Neuronal stem cell (in vitro differentiated cells): Measurements from ENCODE around the gene SIAE.

ENCODE experiments used
- DNase-seq: peaks from one replicate; pipeline ENCODE4 v3.0.0-alpha.2; 2013; ENCODE audit warnings: low spot score
- H2AFZ ChIP-seq: one replicate; pipeline ENCODE4 v1.6.1; 2013; ENCODE audit warnings: mild to moderate bottlenecking, low read length, inconsistent platforms
- H2AK5ac ChIP-seq: 2 replicates; pipeline ENCODE4 v1.6.1; 2013; ENCODE audit warnings: low read depth, mild to moderate bottlenecking, inconsistent platforms, low read length, moderate library complexity, mixed read lengths
- H2BK120ac ChIP-seq: 2 replicates; pipeline ENCODE4 v1.6.1; 2013; ENCODE audit warnings: low read depth, mild to moderate bottlenecking, inconsistent platforms, low read length, moderate library complexity, mixed read lengths
- H2BK12ac ChIP-seq: one replicate; pipeline ENCODE4 v1.6.1; 2013; ENCODE audit warnings: low read length, inconsistent platforms
- H2BK15ac ChIP-seq: 2 replicates; pipeline ENCODE4 v1.6.1; 2013; ENCODE audit warnings: mild to moderate bottlenecking, low read length, inconsistent platforms, mixed read lengths
- H2BK5ac ChIP-seq: one replicate; pipeline ENCODE4 v1.6.1; 2013; ENCODE audit warnings: inconsistent platforms, mild to moderate bottlenecking, low read length, moderate library complexity
- H3K14ac ChIP-seq: one replicate; pipeline ENCODE4 v1.6.1; 2013; ENCODE audit warnings: low read length, inconsistent platforms
- H3K18ac ChIP-seq: 2 replicates; pipeline ENCODE4 v1.6.1; 2013; ENCODE audit warnings: low read length, inconsistent platforms
- H3K23ac ChIP-seq: 2 replicates; pipeline ENCODE4 v1.6.1; 2013; ENCODE audit warnings: low read depth, mild to moderate bottlenecking, mixed read lengths, low read length, inconsistent platforms; ENCODE audit not compliant: poor library complexity
- H3K27ac ChIP-seq: replicated peaks from 3 replicates; pipeline ENCODE4 v1.5.1; 2013; ENCODE audit warnings: low read length, inconsistent platforms
- H3K27me3 ChIP-seq, 3 experiments: 2 replicates each; pipeline ENCODE4 v1.6.1; 2013; ENCODE audit warnings: low read length in 3 of 3, mild to moderate bottlenecking in 2 of 3, inconsistent platforms in 1 of 3, low read depth in 1 of 3, mixed read lengths in 1 of 3, moderate library complexity in 1 of 3; ENCODE audit not compliant: control insufficient read depth in 3 of 3, insufficient read depth in 3 of 3
- H3K36me3 ChIP-seq, 2 donors: replicated peaks in 1 of 2; 2 replicates each; pipeline ENCODE4 v1.6.1; 2013; ENCODE audit warnings: low read length in 2 of 2; ENCODE audit not compliant: control insufficient read depth in 2 of 2, insufficient read depth in 2 of 2
- H3K4ac ChIP-seq: 2 replicates; pipeline ENCODE4 v1.6.1; 2013; ENCODE audit warnings: inconsistent platforms, mild to moderate bottlenecking, low read length, moderate library complexity
- H3K4me1 ChIP-seq, 2 donors: 1 replicate in 1 of 2; 2 replicates in 1 of 2; pipeline ENCODE4 v1.6.1; 2013; ENCODE audit warnings: low read length in 2 of 2, low read depth in 1 of 2; ENCODE audit not compliant: control insufficient read depth in 2 of 2, insufficient read depth in 1 of 2
- H3K4me2 ChIP-seq: one replicate; pipeline ENCODE4 v1.6.1; 2013; ENCODE audit warnings: mild to moderate bottlenecking, low read length, inconsistent platforms; ENCODE audit not compliant: insufficient read depth, poor library complexity, severe bottlenecking
- H3K4me3 ChIP-seq, 2 donors: 2 replicates each; pipeline ENCODE4 v1.5.1; 2013; ENCODE audit warnings: low read length in 2 of 2, mild to moderate bottlenecking in 2 of 2, inconsistent platforms in 1 of 2, moderate library complexity in 1 of 2
- H3K79me1 ChIP-seq: one replicate; pipeline ENCODE4 v1.6.1; 2013; ENCODE audit warnings: low read depth, mild to moderate bottlenecking, inconsistent platforms, low read length, moderate library complexity
- H3K9ac ChIP-seq: one replicate; pipeline ENCODE4 v1.6.1; 2013; ENCODE audit warnings: mild to moderate bottlenecking, low read depth, low read length, inconsistent platforms; ENCODE audit not compliant: poor library complexity
- H3K9me3 ChIP-seq, 2 donors: replicated peaks in 1 of 2; 2 replicates each; pipeline versions ENCODE3 to v1.6.1; 2013; ENCODE audit warnings: low read length in 2 of 2, mild to moderate bottlenecking in 2 of 2, inconsistent platforms in 1 of 2, low read depth in 1 of 2, mixed read lengths in 1 of 2, moderate library complexity in 1 of 2; ENCODE audit not compliant: control insufficient read depth in 2 of 2, insufficient read depth in 1 of 2
- H4K8ac ChIP-seq: one replicate; pipeline ENCODE4 v1.6.1; 2013; ENCODE audit warnings: low read depth, mild to moderate bottlenecking, inconsistent platforms, low read length, moderate library complexity
- H4K91ac ChIP-seq: one replicate; pipeline ENCODE4 v1.6.1; 2013; ENCODE audit warnings: low read length, low read depth, mild to moderate bottlenecking, inconsistent platforms; ENCODE audit not compliant: poor library complexity
- WGBS, 2 donors: extraction: QIAGEN DNeasy Blood & Tissue Kit; methylation state at CpG; one replicate each; pipeline ENCODE4 v1.1.7; 2013; ENCODE audit warnings: missing lambda C conversion rate in 2 of 2, mixed read lengths in 1 of 2; ENCODE audit not compliant: insufficient read length in 2 of 2, insufficient replicate concordance in 1 of 2; ENCODE audit errors: extremely low coverage in 2 of 2; 5-methylcytosine and 5-hydroxymethylcytosine counted together

The SIAE gene

DNA sequence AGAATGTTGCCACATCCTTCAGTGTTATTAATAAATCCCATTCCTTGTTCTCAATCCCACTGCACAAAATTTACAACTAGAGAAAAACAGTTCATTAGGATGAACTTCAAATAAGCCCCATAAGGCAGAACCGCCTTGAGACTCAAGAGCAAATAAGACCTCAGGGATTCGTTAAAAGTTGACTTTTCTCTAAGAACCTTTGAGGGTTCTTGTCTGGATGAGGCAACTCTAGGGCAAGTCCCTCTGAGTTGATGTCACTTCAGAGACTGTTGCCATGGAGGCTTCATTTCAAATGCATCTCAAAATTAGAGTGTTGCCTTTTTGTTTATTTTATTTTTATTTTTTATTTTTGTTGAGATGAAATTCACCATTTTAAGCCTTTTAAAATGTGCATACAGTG is 82.1 kb downstream of the SIAE start:
- H3K79me1 ChIP-seq = no peaks in the 10 kb centered on the region
- no peak overlapping the region for H2BK5ac ChIP-seq
- H2BK120ac ChIP-seq = no peak overlapping the region
- no peak overlapping the region for H4K8ac ChIP-seq
- no peak overlapping the region for H2BK15ac ChIP-seq
- H3K27me3 ChIP-seq = no peaks in the 10 kb centered on the region
- H3K4me3 ChIP-seq = no peak overlapping the region
- no CpG with 5 or more reads among the region's 2 CpGs for WGBS, 2 donors
- no peak overlapping the region for H2AK5ac ChIP-seq
- H3K36me3 ChIP-seq = no peaks in the 10 kb centered on the region
- no peak for DNase-seq
- H4K91ac ChIP-seq = no peak overlapping the region
- H3K4me2 ChIP-seq = no peak overlapping the region
- H3K27ac ChIP-seq = no peak overlapping the region
- no peak overlapping the region for H3K18ac ChIP-seq
- H3K23ac ChIP-seq = no peak overlapping the region
- no peak overlapping the region for H2BK12ac ChIP-seq
- H3K9ac ChIP-seq = no peak overlapping the region
- no peaks in the 10 kb centered on the region for H3K4me1 ChIP-seq
- H3K4ac ChIP-seq = no peak overlapping the region
- H3K14ac ChIP-seq = no peak overlapping the region
- H3K9me3 ChIP-seq = no peaks in the 10 kb centered on the region
- no peak overlapping the region for H2AFZ ChIP-seq

DNA sequence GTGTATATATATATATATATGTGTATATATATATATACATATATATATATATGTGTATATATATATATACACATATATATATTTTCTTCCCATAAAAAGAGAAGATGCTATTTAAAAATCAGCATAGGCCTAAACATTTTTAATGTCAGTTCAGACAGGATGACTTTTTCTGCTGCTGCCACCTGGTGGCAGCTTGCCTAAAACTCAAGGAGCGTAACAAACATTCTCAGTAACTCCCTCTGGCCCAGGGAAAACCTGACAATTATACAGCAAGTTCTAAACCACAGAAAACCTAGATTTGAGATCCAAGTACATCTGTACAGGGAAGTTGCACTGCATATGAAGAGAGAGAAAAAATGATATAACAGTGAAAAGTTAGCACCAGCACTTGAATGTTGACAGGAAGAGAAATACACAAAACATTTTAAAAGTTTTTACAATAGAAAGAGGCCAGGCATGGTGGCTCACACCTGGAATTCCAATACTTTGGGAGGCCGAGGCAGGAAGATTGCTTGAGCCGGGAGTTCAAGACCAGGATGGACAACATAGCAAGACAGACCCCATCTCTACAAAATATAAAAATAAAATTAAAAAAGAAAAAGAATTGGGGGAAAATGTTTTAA is 87.2 kb downstream of the SIAE start:
- Histone ChIP-seq H4K8ac (no peak overlapping the region), H3K27ac (no peak overlapping the region), H3K9me3 (no peaks in the 10 kb centered on the region), H3K36me3 (no peaks in the 10 kb centered on the region), H2BK12ac (no peak overlapping the region), H3K27me3 (no peaks in the 10 kb centered on the region), H3K79me1 (no peaks in the 10 kb centered on the region), H3K18ac (no peak overlapping the region), H3K9ac (no peak overlapping the region), H3K23ac (no peak overlapping the region), H3K4ac (no peak overlapping the region), H2BK15ac (no peak overlapping the region), H3K4me2 (no peak overlapping the region), H2AFZ (no peak overlapping the region), H3K14ac (no peak overlapping the region), H2BK120ac (no peak overlapping the region), H2AK5ac (no peak overlapping the region), H3K4me1 (no peaks in the 10 kb centered on the region), H3K4me3 (no peak overlapping the region), H4K91ac (no peak overlapping the region), H2BK5ac (no peak overlapping the region)
- peak; percentile 48 for DNase-seq
- no CpG with 5 or more reads among the region's 3 CpGs for WGBS, 2 donors

DNA sequence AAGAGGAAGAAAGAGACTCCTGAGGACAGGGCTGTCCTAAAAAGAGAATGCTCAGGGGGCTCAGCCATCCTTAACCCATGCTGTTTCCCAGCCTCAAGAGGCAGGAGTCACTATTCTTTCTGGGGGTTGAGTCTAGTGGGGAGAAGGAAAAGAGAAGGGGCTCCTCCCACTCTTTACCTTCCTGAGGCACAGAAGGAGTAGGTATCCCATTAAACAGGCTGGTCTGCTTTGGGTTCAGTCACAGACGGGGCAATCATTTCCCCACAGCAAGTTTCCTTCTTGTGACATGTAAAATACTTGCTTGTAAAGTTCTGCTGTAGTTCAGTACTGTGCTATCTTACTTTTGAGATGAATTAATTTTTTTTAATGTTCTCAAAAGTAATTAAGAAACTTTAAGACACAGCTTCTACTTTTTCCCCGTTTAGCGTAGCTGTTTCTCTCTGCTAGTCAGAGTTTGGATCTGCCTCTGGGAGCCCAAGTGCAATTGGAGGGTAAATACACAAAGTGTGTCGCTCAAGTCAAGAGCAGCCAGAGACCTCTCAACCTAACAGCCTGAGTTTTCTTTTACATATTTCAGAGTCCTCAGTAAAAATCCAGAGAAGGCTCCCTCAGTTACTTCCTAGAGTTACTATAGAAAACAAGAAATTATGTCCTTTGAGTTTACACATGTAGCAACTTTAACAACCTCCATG is 88.7 kb downstream of the SIAE start:
- no peak overlapping the region for H3K27ac ChIP-seq
- no CpG with 5 or more reads among the region's 4 CpGs for WGBS, 2 donors

DNA sequence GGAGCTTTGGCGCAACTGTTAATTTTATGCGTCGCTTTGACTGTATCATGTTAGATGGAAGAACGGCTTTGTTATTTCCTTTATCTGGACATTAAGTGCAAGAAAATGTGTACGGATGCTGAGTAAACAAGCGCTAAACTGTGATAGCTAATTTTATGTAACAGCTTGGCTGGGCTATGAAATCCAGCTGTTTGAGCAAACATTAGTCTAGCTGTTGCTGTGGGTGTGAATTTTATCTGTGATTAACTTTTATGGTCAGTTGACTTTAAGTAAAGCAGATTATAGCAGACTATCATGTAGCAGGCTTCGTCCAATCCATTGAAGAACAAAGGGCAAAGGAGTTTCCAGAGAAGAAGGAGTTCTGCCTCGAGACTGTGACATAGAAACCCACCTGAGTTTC is 89.8 kb downstream of the SIAE start:
- no peak overlapping the region for H3K4me3 ChIP-seq
- H3K9me3 ChIP-seq = no peaks in the 10 kb centered on the region
- no peak for DNase-seq
- H2BK15ac ChIP-seq = no peak overlapping the region
- H3K4me1 ChIP-seq = no peaks in the 10 kb centered on the region
- H3K14ac ChIP-seq = no peak overlapping the region
- no peaks in the 10 kb centered on the region for H3K27me3 ChIP-seq
- H2BK12ac ChIP-seq = no peak overlapping the region
- no peak overlapping the region for H3K27ac ChIP-seq
- H4K91ac ChIP-seq = no peak overlapping the region
- H3K9ac ChIP-seq = no peak overlapping the region
- no peak overlapping the region for H2AK5ac ChIP-seq
- H3K4ac ChIP-seq = no peak overlapping the region
- H3K36me3 ChIP-seq = no peaks in the 10 kb centered on the region
- H2BK5ac ChIP-seq = no peak overlapping the region
- WGBS, 2 donors = no CpG with 5 or more reads among the region's 8 CpGs
- H2AFZ ChIP-seq = no peak overlapping the region
- H3K4me2 ChIP-seq = no peak overlapping the region
- no peak overlapping the region for H4K8ac ChIP-seq
- H3K18ac ChIP-seq = no peak overlapping the region
- no peaks in the 10 kb centered on the region for H3K79me1 ChIP-seq
- no peak overlapping the region for H2BK120ac ChIP-seq
- no peak overlapping the region for H3K23ac ChIP-seq

More for the DNA sequence above, 88.7 kb downstream of the SIAE start:
- Histone ChIP-seq H3K79me1 (no peaks in the 10 kb centered on the region), H3K4me1 (no peaks in the 10 kb centered on the region), H3K18ac (no peak overlapping the region), H2BK5ac (no peak overlapping the region), H2AFZ (no peak overlapping the region), H3K4ac (no peak overlapping the region), H4K91ac (no peak overlapping the region), H2BK12ac (no peak overlapping the region), H2BK15ac (no peak overlapping the region), H2AK5ac (no peak overlapping the region), H4K8ac (no peak overlapping the region), H3K14ac (no peak overlapping the region), H3K9ac (no peak overlapping the region), H3K36me3 (no peaks in the 10 kb centered on the region), H3K4me3 (no peak overlapping the region), H3K9me3 (no peaks in the 10 kb centered on the region), H3K23ac (no peak overlapping the region), H2BK120ac (no peak overlapping the region), H3K4me2 (no peak overlapping the region), H3K27me3 (no peaks in the 10 kb centered on the region)
- DNase-seq = no peak
